ENCODE data around the gene MAP3K5.
"Not testable (repeated sequence)": the region's sequence is repeated elsewhere in the genome, so short reads cannot be mapped to it uniquely, and the experiment has no call there.

The MAP3K5 gene

DNA sequence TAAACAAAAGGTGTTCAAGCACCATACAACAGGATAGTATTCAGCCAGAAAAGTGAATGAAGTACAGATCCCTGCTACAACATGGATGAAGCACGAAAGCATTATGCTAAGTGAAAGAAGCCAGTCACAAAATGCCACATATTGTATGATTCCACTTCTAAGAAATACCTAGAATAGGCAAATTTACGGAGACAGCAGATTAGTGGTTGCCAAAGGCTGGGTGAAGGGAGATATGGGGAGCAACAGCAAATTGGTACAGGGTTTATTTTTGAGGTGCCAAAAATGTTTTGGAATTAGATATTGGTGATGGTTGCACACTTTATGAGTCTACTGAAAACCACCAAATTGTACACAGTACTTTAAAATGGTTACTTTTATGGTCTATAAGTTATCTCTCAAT lies 23.2 kb downstream of the MAP3K5 start:
- DNase-seq = no peak

DNA sequence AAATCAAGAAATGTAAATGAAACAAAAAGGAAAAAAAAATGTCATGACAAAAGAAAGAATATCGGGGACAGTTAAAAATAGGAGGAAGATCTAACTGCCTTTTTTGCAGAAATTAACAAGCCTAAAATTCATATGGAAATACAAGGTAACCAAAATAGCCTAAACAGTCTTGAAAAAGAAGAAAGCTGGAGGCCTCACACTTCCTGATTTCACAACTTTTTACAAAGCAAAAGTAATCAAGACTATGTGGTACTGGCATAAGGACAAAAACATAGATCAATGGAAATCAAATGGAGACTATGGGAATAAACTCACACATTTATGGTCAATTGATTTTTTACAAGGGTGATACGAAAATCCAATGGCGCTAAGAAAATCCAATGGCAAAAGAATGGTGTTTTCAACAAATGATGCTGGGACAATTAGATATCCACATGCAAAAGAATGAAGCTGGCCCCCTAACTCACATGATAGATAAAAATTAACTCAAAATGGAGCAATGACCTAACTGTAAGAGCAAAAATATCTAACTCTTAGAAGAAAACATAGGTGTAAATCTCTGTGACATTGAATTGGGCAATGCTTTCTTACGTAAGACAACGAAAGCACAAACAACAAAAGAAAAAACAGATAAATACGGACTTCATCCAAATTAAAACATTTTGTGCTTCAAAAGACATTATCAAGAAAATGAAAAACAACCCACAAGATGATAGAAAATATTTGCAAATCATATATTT lies 24.5 kb downstream of the MAP3K5 start:
- DNase-seq = no peak

GRCh38 chr6:136767103-136767502 lies 25.2 kb downstream of the MAP3K5 start:
- no peak for DNase-seq

DNA sequence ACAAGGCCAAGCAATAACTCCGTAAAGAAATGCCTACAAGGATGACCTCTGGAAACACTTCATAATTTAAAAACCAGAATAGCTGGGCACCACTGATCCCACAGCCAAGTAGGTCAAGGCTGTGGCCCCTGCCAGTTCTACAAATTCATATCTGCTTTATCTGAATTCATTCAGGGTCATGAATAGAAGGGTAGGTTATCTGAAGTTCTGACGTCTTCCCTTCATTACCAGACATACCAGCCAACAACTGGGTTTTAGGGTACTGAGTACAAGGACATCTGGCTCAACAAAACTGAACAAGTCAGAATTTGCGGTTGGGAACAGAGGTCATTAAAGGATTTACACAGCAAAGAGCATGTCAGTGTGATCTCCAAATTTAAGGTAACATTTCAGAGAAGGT lies 26.0 kb downstream of the MAP3K5 start:
- DNase-seq = no peak

DNA sequence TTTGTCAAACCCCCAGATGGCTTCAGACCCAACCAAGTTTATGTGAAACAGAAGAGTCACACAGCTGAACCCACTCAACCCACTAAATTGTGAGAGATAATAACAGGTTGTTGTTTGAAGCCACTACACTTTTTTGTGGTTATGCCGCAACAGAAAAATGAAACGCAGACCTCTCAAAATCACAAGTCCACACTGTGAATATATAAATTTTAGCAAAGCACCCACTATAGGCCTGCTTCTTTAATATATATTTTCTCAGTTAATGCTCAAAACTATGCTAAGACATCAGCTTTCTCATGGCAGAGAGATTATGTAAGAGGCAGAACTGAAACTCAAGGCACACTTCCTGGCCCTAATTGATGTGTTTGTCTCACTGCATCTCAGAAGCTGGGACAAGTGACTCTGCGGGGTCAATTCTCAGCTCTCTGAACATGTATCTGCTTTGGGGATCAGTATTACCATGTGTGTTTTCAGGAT lies 27.7 kb downstream of the MAP3K5 start:
- DNase-seq = no peak

DNA sequence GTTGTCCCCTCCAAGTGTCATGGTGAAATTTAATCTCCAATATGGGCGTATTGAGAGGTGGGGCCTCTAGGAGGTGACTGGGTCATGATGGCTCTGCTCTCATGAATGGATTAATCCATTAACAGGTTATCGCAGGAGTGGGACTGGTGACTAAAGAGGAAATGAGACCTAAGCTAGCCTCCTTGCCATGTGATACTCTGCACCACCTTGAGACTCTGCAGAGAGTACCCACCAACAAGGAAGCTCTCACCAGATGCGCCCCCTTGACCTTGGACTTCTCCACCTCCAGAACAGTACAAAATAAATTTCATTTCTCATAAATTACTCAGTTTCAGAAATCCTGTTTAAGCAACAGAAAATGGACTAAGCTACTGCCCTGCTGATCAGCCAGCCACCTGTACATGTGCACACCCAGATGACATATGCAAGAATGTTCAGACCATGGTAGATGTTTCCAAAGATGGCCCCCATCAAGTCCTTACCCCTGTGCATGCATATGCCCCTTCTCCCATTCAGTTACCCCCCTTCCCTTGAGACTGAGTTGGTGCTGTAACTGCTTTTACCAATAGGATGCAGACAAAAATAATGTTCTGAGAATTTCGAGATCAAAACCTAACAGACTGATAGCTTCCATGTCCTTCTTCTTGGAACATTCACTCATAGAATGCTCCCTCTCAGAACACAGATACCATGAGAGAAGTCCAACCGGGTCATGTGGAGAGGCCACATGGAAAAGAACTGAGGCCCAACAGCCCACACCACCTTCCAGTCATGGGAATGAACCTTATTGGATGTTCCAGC lies 28.4 kb downstream of the MAP3K5 start:
- DNase-seq = no peak

DNA sequence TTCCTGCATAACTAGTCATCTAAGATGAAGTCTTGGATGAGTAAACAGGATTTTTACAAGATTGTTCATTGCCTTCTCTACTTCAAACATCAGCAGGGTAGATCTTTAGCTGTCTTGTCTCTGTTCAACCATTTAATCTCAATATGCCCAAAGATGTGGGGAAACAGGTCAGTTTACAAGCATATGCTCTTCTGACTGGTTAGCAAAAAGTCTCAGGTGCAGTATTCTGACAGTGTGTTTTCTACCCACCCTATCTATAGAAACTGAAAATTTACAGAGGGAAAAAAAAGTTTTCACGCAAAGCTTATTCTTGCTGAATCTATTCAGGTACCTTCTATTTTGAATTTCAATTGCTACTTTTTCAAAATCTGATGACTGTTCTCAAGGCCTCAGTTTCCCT lies 29.0 kb downstream of the MAP3K5 start:
- no peak for DNase-seq

- DNase-seq = no peak
Observed at GRCh38 chr6:136762022-136762975, 30.0 kb downstream of the MAP3K5 start.

GRCh38 chr6:136761227-136761922 lies 30.9 kb downstream of the MAP3K5 start:
- no peak for DNase-seq

- DNase-seq = not testable (repeated sequence)
Observed at GRCh38 chr6:136760781-136761180, 31.5 kb downstream of the MAP3K5 start.

DNA sequence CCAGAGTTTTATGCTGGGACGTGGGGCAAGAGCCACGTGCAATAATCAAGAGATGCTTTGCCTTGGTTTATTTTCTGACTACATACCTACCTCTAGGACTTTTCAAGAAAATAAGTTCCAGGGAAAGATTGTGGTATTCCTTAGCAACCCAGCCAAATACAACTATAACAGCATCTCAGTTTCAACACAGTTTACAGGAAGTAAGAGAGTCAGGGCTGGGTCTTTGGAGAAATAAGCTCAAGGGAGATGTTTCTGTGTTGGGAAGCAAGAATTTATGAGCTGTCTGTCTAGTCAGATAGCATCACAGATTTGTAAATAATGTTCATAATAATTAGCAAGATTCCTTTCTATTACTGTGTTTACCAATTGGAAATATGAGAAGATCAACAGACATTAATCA lies 35.1 kb downstream of the MAP3K5 start:
- DNase-seq = peak; percentile 50

GRCh38 chr6:136754820-136755219 lies 37.5 kb downstream of the MAP3K5 start:
- DNase-seq = no peak

DNA sequence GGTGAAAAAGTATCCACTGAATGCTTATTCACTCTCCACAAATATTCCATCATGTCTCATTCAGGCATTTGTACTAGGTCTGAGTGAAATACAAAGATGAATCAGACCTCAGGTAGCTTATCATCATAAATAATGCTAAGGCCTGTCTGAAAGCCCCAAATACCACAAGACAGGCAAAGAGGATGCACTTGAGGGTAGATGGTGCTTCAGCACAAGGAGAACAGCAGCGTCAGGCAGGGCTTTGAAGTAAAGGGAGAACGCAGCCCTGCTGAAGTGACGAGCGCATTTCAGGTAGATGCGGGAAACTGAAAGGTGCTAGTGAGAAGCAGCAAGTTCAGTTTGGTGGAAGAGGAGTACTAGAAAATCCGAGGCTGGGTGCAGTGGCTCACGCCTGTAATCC lies 38.7 kb downstream of the MAP3K5 start:
- DNase-seq = no peak

- no peak for DNase-seq
Observed at GRCh38 chr6:136752554-136752953, 39.7 kb downstream of the MAP3K5 start.

DNA sequence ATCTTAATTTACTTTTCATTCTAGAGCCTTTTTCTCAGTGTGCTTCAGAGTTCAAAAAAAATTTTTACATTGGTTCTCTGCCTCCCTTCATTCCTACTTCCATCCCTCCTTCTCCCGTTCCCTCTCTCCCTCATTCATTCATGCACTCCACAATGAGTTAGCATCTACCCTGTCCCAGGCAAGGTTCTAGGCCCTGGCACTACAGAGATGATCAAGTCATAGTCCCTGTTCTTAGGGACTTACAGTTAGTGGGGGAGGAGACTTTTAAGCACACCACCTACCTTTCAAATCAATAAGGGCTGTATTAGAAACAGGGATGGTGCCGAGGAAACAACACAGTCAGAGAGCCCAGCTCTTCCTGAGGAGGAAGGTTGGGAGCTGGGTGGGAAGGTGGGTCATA lies 40.3 kb downstream of the MAP3K5 start:
- no peak for DNase-seq

DNA sequence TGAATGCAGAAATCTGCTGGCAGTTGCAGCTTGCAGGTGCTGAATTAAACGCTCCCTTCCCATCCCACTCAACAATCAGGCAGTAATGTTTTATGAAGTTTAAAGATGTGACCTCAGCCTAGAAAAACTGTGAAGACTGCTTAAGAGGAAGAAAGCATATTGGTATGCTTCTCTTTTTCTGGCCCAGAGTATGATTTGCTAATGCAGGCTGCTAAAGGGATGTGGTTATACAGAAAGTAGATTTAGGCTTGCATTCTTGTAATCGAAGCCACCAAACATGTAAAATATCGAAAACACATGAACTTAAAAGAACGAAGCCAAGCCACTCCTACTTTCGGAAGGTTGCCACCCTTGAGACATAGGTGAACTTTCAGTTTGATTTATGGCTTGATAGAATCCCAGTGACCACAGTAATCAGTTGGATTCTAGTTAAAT lies 40.7 kb downstream of the MAP3K5 start:
- peak; percentile 50 for DNase-seq

GRCh38 chr6:136750696-136751521 lies 41.4 kb downstream of the MAP3K5 start:
- DNase-seq = no peak

- no peak for DNase-seq
Observed at GRCh38 chr6:136749359-136749997, 42.8 kb downstream of the MAP3K5 start.

GRCh38 chr6:136747507-136747906 lies 44.8 kb downstream of the MAP3K5 start:
- no peak for DNase-seq

DNA sequence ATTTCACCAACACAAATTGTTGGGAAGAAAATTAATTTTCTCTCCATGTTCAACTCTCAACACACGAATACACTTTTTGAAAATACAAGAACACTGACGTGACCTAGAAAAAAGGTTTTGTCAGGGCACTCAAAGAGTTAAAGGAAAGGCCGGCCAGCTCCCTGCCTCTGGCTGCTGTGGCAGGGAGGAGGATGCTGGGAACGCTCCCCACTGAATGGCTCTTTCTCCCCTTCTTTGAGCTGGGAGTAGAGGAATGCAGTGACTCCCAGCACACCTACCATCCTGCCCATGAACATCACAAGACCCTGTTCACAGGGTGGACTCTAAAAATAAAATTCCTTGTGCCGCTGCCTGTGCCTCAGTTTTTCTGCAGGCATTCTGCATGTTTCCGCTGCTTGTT lies 47.0 kb downstream of the MAP3K5 start:
- no peak for DNase-seq

DNA sequence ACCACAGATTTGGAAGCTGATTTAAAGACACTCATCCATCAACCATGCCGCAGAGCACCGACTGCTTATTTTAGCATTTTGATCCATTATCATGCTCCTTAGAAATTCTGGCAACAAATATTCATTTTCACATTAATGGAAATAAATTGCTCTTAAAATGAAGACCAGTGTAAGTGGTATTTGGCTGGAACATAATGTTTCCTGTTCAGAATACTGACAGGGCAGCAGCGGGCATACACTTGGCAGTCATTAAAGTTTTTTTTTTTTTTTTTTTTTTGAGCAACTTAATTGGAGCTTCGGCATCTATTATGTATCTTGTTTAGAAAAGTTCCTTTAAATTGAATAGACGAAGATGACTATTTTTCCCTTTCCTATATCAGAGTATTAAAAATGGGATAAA lies 47.4 kb downstream of the MAP3K5 start:
- DNase-seq = no peak

Data from fibroblast of skin of right quadriceps (primary cell).